ENCODE results near the gene ZNF83.

DNA sequence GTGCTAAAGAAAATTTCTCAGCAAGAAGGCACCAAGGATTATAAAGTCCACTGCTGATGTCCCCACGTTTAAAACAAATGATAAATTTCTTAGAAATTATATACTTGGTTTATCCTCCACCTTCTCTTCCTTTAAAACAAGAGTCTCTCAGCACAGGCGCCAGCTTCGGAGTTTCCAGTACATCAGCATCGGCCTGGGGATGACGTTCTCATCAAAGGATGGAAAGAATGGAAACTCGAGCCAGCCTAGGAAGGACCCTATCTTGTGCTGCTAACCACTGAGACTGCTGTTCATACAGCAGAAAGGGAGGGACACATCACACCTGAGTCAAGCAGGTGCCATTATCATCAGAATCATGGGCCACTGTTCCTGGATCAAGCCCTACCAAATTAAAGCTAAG lies 29.8 kb upstream of the ZNF83 start:
- no peak for TF ChIP-seq TAF1 (IDR thresholded peaks at IDR 0.05; ENCODE audit: low read depth)
- TF ChIP-seq CTCF (IDR thresholded peaks at IDR 0.05; ENCODE audit: poor library complexity, severe bottlenecking): no peak
- no peak for TF ChIP-seq EZH2 (IDR thresholded peaks at IDR 0.05; ENCODE audit: borderline replicate concordance, insufficient read depth, low read length, poor library complexity, severe bottlenecking)
- TF ChIP-seq SMC3 (conservative IDR thresholded peaks at IDR 0.05; ENCODE audit: poor library complexity): no peak

Data from neural cell (in vitro differentiated cells).